Cortex of kidney (tissue), 1 donor: Measurements from ENCODE around the gene CHCHD4.

Source experiments
- DNase-seq: peaks from one replicate; lab custom pipeline; 2025; lab: John Stamatoyannopoulos, UW

CHCHD4 gene

DNA sequence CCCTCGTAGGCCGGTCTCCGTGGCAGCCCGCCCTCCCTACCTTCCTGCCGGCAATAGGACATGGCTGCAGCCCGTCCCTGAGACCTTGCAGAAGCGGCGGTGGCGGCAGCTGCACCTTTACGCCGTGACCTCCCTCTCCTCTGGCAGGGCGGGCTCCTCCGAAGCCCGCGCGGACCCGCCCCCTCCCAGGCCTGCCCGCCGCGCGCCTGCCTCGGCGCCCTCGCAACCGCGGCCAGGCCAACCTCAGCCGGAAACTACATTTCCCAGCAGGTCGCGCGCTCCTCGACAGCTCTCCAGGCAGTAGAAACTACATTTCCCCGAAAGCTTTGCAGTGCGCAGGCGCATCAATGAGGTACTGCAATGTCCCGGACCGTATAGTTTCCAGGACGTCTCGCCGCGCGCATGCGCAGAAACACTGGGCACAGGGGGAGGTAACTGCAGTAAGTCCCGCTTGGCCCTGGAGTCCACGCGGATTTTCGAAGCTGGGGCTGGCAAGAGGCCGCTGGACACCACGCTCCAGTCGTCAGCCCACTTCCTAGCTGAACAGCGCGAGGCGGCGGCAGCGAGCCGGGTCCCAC is at the start of gene CHCHD4, which contains the start of gene TMEM43:
CHCHD4 (minus strand) TSS at position 256 of the 578 bp plus-strand sequence; CDS start at position 62, 194 bp downstream.
TMEM43 (plus strand) TSS at position 438 of the 578 bp plus-strand sequence. CDS start 142 bp downstream, outside the sequence.
- peak; percentile 61 for DNase-seq

DNA sequence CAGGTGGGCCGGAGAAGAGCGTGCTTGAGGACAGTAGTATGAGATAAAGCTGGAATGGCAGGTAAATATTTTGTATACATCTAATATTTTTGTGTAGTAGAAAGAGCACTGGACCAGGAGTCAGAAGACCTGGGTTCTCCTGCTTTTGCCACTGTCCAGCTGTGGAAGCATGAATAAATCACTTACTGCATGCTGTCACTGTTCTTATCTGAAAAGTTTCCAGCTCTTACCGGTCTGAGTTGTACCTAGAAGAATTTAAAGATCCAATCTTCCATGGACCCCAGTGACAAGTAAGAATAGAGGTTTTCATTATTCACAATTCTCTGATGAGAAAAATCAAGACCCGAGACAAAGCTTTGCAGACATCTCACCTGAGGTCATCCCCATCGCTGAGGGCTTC is 47.8 kb upstream of the CHCHD4 start:
- DNase-seq, result no peak

DNA sequence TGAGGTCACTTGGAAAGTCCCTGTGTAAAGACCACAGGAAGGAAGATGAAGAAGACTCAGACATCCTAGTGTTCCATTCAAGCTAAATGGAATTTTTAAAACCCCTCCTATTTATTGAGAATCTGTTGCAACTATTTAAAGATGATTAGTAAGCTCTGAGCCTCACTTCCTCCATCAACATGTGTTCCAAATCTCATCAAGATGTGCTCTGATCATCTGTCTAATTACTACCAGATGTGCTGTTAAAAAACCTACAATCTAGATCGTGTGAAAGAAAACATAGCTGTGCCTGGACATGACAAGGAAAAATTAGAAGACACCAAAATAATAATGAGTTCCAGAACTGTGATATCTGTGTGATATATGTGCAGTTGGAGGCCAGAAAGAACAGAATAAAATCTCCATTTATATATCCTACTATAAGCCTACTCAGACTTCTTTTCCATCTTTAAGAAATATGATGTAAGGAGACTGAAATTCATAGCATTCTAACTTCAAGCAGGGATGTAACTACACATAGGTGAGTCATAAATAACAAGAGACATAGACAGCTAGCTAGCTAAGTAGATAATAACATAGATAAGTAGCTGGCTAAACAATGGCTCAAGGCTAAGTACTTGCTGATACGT is 46.0 kb upstream of the CHCHD4 start:
- DNase-seq, result no peak

DNA sequence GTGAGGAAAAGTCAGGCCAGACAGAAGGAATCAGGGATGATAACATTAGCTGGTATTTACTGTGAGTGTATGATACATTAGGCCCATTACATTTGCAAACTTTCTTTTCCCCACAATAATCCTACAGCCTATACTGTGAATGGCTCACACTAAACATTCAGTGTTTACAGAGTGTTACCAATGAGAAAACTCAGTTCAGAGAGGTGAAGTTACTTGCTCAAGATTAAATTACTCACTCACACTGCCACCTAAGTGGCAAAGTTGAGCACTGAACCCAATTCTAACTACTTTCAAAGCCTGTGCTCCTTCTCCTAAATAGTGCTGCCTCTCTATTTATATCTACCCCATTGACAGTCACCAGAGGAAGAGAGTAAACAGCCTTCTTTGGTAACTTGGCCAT is 45.2 kb upstream of the CHCHD4 start:
- DNase-seq, result no peak

- DNase-seq, result no peak
Observed at GRCh38 chr3:14169435-14169834, 44.8 kb upstream of the CHCHD4 start.

DNA sequence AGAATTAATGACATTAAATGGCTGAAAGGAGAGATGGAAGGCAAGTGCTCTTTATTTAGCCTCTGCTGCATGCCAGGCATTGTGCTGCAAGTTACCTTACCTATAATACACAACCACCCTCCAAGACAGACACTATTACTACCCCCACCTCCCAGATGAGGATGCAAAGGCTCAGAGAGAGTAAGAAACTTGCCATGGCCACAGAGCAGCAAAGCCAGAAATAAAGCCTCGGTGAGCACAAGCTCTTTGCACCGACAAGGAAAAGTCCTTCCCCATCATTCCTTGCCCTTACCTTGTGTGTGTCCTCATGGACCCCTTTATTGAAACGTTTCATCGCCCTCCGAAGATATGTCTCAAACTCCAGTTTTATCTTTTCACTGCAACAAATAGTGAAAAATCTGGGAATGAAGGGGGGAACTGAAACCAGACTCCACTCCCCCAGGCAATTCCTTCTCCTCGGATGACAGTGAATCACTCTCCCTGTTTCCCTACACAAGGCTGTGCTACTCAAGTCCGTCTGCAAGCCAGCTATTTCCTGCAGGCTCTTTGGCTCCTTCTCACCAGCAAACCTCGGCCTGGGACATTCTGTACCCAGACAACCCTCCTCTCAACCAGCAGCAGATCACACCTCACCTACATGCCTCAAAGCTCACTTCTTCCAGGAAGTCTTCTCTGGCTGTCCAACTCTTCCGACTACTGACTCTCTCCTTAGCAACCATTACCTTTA is 42.4 kb upstream of the CHCHD4 start:
- DNase-seq, result no peak

- no peak for DNase-seq
Observed at GRCh38 chr3:14162178-14162577, 37.5 kb upstream of the CHCHD4 start.

DNA sequence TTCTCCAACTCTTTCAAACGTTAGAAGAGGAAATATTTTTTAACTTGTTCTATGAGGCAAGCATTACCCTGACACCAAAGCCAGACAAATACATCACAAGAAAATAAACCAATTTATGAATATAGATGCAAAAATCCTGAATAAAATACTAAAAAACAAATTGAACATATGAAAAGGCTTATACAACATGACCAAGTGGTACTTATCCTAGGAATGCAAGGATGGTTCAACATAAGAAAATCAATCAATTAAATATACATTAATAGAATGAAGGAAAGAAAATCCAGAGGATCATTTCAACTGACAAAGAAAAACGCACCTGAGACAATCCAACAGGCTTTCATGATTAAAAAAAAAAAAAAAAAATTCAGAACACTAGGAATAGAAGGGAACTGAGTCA is 36.6 kb upstream of the CHCHD4 start:
- no peak for DNase-seq

GRCh38 chr3:14159426-14159825 is 34.8 kb upstream of the CHCHD4 start:
- no peak for DNase-seq

DNA sequence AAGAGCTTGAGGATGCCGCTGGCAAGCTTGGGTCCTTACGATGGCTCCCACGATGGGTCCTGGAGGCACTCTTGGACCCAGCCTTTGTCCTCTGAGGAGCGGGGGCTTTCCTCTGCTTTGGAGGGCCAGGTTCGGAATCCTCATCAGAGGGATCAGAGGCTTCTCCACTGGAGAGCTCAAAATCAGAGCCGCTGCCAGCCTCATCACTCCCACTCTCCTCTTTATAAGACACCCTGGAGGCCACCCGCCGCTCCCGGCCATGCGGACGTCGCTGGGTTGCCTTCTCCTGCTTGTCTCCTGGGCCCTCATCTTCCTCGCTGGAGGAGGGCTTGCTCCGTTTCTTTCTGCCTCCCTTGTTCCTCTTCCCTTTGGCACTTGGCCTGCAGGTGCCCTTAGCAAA is 33.7 kb upstream of the CHCHD4 start:
- no peak for DNase-seq

- DNase-seq, result no peak
Observed at GRCh38 chr3:14157951-14158350, 33.3 kb upstream of the CHCHD4 start.

DNA sequence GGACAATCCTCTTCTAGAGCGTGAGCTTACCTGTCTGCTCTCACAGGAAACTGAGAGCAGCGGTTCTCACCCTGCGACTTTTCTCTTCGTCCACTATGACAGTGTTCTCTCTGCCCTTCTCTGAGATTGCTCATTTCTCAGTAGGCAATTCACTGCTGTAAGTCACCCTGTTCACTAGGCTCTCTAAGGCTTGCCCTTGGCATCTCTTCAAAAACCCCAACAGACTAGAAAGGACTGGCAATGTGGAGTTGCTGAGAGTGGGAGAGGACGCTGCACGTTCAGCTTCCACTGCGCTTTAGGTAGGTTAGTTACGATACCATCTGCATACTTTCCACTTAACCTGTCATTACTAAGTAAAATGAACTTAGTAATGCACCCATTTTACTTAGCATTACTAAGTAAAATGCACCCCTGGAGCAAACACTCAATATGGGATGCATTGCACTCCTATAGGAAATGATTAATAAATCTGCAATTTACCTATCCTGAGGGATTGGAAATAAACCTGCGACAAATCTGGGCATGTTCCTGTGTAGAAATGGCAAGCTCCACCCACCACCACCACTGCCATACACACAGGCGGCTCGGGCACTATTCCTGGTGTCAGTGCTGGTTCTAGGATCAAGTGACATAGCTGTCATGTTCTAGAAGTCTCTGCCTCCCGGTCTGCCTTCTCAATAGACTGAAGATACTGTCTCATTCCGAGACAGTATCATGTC is 32.3 kb upstream of the CHCHD4 start:
- DNase-seq, result no peak

DNA sequence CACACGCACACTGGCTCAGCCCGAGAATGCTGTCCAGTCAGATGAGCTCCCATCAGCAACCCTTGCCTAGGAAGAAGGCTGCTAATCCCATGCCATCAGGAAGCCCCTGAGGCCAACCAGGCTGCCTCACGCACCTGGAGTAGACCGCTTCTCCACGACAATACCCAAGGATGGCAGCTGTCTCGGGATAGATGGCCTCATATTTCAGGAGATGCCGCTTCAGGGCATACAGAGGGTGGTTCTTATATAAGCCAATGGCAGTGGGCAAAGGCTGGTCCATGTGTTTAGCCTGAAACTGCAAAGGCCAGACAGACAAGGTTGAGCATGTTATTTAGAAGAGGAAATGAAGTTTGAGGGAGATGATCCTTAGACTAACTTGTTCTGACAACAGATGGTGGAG is 31.5 kb upstream of the CHCHD4 start:
- DNase-seq, result no peak

- no peak for DNase-seq
Observed at GRCh38 chr3:14154895-14155440, 30.3 kb upstream of the CHCHD4 start.

GRCh38 chr3:14154276-14154675 is 29.6 kb upstream of the CHCHD4 start:
- no peak for DNase-seq

DNA sequence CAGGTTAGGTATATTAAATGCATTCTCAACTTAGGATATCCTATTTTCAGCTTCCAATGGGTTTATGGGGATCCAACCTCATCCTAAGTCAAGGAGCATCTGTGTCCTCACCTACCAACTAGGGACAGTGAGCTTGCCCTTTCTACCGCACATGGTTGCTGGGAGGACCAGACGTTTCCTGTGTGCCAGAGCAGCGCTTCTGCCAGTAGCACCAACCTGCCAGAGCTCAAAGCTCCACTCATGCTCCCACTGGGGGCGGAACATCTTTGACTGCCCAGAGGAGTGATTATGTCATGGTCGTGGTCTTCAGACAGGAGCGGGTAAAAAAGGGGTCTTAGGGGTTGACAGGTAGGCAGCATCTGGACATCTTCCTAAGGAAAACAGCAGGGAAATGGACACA is 29.0 kb upstream of the CHCHD4 start:
- no peak for DNase-seq

GRCh38 chr3:14152963-14153355 is 28.3 kb upstream of the CHCHD4 start:
- no peak for DNase-seq

GRCh38 chr3:14152233-14152962 is 27.7 kb upstream of the CHCHD4 start:
- DNase-seq, result no peak

DNA sequence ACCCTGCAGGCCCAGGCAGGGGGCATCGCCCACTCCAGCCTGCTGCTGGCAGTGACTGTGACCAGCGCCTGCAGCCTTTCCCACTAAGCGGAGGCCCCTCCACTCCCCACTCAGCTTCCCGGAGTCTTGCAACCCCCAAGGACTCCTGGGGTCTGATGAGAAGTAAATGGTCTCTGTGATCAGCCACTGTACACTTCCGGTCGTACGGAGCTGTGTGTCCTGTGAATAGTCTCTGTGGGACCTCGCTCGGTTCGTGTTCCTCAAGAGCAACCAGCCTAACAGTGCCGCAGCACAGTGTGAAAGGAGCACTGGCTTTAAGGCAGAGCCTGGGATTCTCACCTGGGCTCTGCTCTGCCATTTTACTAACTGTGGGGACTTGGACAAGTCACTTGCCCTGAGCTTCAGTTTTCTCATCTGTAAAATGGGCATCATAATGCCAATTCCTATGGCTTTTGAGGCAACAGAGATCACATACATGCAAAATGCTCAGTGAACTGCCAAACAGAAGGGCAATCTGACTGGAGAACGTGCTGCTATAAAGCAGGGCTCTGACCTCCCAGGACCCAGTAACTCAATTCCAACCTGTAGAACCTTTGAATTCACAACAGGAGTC is 26.9 kb upstream of the CHCHD4 start:
- no peak for DNase-seq

DNA sequence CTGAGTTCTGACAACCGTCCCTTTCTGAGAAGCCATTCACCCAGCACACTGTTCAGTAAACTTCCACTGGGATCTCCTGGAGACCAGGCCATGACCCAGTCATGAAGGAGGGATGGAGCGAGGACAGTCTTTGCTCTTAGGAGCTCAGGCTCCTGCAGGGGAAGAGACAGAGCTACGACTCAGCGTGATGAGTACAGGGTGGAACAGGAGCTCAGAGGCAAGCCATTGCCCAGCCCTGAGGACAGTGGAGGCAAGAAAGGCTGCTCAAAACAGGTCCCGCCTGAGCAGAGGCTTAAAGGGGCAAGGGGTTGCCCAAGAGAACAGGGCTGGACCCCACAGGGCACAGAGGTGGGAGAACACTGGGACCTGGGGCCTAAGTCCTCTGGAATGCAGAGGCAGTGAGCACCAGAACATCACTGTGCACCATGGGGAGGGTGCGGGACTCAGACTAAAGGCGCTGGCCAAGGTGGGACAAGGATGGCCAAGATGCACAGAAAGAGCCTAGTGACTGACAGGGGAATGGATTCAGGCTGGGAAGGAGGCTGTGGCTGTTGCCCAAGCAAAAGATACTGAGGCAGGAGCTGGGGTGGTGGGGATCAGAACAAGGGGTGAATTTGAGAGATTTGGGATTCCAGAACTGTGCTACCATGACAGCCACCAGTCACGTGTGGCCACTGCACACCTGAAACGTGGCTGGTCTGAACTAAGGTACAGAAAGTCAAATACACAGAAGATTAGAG is 26.0 kb upstream of the CHCHD4 start:
- no peak for DNase-seq

DNA sequence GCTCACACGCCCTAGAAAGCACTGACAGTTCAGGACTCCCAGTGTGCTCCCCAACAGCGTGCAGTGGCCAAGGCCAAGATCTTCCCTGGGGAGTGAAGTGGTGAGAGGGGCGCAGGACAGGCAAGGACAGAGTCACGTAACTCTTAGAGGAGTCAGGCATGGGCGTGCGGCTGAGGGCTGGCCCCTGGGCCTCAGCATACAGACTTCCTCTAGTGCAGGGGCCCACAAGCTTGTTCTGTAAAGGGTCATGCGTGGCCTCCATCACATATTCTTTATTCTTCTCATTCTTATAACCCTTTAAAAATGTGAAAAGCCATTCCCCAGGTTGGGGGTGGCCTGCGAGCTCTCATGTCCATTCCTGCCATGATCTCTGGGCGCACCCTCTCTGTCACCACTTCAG is 25.4 kb upstream of the CHCHD4 start:
- no peak for DNase-seq
